ENCODE results near the gene VAX1.

The VAX1 gene

DNA sequence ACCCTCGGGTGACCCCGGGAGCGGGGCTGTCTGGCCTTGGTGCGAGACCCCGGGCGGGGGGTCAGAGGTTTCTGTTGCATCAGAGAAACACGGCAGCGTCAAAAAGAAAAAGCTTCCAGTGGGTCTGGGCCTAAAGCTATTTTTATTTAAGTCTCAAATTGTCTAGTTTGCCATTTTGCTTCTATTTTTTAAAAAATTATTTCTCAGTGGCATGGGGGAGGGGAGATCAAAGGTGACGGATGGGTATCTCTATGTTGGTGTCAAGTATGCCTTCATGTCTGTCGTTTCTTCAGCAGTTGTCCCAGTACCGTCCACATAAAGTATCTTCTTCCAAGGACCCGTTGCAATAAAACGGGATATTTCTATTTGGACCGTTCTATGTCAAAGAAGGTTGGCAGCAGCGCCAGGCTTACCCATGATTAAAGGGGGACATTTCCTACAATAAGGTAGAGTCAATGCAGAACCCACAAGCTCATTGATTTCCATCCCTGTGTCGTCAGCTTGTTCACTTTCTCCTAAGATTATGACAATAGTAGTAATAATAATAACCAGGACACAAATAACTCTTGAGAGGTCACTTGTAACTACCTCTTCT lies 26.0 kb upstream of the VAX1 start:
- DNase-seq: no peak

GRCh38 chr10:117163061-117163953 lies 25.2 kb upstream of the VAX1 start:
- DNase-seq: no peak

DNA sequence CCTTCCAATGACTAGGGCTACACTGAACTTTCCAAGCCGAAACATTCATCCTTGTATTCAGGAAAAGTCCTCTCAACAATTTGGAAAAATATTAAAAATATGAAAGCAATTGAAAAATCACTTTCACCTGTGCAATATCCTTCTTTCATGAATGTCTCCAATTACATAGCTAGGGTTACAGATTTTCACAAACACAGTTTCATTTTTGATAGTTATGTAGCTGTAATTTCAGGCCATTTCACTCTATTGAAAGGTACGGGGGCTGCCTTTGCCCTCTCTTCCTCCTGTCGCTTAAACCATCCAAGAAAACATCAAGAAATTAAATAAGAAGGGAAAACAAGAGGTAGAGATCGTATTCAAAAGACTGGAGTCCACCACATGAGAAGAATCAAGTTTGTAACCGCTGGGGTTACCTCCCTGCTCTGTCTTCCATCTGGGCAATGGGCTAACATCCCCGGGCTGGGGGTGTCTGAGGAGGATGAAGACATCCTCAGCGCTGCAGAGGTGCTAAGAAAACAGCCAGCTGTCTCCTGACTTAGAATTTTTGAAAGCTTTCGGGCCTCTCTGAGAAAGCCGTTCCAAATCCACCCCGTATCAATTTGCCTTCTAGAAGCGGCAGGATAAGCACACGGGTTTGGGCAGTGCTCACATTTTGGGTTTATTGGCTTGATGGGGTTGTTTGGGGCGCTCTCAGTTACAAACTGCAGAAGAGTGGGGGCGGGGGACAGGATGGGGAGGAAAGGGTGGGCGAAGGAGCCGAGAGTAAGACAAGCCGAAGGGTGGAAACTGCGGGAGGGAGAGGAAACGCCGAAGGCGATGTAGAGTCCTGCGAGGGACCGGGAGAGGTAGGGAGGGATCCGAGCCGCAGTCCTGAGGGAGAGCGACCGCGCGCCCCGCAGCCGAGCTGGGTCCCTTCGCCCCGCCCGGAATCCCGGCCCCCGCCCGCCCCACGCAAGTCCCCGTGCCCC lies 24.3 kb upstream of the VAX1 start:
- no peak for DNase-seq

DNA sequence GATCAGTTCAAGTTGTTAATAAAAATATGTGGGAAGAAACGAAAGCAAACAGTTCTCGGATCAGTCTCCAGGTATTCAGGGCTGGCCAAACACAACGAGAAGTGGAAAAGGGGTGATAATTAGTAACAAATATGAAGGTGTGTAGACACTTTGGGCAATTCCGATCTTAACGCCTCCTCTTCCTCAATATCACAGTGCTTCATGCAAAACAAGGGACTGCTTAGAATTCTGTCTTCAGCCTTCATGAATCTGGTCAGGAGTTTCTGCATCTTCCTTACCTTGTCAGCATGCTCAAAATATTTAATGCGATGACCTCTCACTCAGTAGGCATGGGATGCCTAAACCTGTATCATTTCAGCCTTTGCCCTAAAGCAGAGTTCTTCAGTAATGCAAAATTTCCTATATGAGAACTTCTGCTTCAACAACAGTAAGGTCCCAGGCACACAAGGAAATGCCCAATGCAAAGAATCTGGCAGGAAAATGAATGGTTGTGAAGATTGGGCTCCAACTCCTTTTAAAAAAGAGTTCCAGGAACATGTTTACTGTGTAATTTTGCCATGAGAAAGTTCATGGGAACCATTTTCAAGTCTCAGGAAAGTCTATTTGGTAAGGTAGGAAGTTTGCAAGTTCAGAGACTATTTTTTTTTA lies 23.4 kb upstream of the VAX1 start:
- DNase-seq: no peak

DNA sequence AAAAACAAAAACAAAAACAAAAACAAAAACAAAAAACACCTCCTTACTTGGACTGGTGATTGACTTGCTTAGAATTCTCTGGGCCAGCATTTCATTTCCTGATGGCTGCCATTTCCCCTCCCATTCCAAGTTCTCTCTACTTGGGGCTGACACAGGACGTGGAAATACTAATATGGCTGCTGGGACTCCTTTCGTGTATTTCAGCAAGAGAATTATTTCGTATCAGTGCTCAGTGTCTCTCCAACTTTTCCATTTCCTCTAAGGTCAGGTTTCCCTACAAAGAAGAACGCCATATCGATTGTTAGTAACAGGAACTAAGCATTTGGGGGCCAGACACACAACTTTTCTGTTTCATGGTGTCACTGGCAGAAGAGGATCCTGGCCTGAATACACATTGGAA lies 22.5 kb upstream of the VAX1 start:
- DNase-seq: no peak

GRCh38 chr10:117159390-117159789 lies 21.3 kb upstream of the VAX1 start:
- no peak for DNase-seq

GRCh38 chr10:117158297-117158696 lies 20.2 kb upstream of the VAX1 start:
- no peak for DNase-seq

DNA sequence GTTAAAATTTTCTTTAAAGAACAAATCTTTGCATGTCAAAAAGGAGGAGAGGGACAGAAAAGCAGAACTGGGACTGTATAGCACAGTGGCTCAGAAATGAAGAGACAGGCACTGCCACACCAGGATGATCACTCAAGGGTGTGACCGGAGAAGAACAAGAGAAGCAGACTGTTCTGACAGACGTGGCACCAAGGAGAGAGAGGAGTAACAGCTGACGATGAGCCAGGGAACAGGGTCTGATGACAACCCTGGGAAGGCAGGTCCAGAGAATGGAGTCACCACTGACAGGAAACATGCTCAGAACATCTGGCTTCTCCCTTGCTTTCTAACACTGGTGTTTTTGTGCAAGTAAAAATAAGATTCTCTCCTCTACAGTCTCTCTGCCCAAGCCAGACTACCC lies 14.6 kb upstream of the VAX1 start:
- DNase-seq: no peak

DNA sequence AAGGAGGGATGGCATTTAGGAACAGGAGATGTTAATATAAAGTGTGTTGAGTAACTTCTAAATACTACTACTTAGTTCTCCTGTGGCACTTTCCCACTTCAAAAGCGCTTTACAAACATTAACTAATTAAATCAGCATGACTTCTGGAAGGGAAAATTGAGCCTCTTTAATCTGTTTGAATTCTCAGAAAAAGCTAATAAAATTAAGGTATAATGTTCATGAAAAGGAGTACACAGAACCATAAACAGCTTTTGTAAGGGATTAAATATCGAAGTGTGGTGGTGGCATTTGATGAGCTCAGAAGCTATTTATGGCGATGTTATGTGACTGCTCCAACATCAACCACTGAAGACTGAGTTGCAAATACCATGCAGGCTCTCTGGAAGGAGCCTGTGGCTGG lies 10.2 kb upstream of the VAX1 start:
- no peak for DNase-seq

- DNase-seq: no peak
These were observed 6.9 kb upstream of the VAX1 start for GRCh38 chr10:117145019-117145418.

GRCh38 chr10:117143103-117143823 lies 5.2 kb upstream of the VAX1 start:
- no peak for DNase-seq

GRCh38 chr10:117140525-117140902 lies 2.4 kb upstream of the VAX1 start:
- DNase-seq: no peak

- DNase-seq: no peak
These were observed 1.8 kb upstream of the VAX1 start for GRCh38 chr10:117139581-117140524.

- DNase-seq: no peak
These were observed 939 bp upstream of the VAX1 start for GRCh38 chr10:117138838-117139580.

DNA sequence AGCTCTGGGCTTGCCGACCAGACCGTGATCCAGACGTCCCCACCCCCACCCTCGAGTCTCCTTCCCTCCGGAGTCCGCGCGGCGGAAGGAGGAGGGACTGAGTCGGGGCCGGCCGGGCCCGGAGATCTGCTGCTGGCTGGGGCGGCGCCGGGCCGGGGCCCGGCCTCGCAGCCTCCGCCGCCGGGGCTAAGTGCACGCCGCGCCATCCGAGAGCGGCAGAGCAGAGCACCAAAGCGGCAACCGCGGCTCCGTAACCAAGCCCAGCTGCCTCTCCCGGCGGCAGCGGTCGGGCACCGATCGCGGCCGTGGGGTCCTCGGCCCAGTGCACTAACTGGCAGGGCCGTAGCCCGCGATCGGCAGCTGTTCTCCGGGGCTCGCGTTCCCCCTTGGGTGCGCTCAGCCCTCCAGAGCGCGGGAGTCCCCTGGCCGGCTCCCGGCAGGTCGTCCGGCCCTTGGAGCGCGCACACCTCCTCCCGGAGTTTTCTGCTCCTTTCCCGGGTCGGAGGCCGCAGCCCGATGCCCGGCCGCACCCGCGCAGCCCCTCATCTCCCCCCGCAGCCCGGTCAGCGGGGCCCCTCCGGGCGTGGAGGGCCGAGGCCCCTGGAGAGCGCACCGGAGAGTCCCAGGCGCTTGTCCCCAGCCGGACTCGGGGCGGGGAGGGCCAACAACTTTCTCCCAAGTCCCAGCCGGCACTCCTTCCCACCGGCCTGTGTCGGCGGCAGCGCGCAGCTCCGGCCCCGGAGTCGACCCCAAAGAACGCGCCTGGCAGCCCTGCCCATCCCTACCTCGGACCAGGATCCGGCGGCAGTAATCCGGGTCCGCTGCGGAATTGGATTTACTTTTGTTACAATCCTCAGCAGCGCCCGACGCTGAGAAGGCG lies 799 bp downstream of the VAX1 start:
- no peak for DNase-seq

GRCh38 chr10:117136391-117136975 lies 1.6 kb downstream of the VAX1 start:
- no peak for DNase-seq

- DNase-seq: no peak
These were observed 2.5 kb downstream of the VAX1 start for GRCh38 chr10:117135480-117136140.

DNA sequence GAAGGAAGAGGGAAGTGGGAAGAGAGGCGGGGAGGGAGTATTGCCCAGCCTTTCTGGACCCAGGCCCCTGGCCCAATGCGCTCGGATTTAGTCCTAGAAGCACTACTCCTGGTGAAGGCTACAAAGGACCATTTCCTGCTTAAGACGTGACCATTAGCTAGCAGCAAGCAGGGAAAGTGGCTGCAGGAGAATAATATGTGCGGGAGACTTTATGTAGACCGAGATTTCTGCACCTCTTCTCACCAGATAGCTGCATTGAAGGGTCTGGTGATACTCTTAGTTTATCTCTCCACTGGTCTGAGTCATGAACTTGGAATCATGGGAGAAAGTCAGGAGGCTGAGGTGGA lies 3.1 kb downstream of the VAX1 start:
- no peak for DNase-seq

All from NCI-H2081 treated with DMSO at 0.1 percent for 48 hours (cell line).